T-helper 17 cell (primary cell): ENCODE results near the gene MAPK8IP1. TPM values are rescaled to one million over a fixed set of nuclear protein-coding genes. Genes with fewer than 3 reads are reported as not detected.

Experiments
- ATAC-seq: fragments of 150-1000 bp; cut with Tn5 transposase; 2 replicates; pipeline ENCODE4 v1.10.0; 2021; ENCODE audit warnings: mild to moderate bottlenecking, moderate library complexity
- DNase-seq, 3 donors: peaks; one replicate each; pipeline versions ENCODE4 v3.0.0 to v3.0.0-alpha.2; 2020 to 2021
- H3K9me3 ChIP-seq: one replicate; pipeline ENCODE4 v1.7.0; 2013; ENCODE audit warnings: low read length, mild to moderate bottlenecking; ENCODE audit not compliant: control insufficient read depth, poor library complexity, severe bottlenecking
- H3K27ac Mint-ChIP-seq: one replicate; pipeline ENCODE4 v1.8.0; 2022; ENCODE audit warnings: mild to moderate bottlenecking, moderate library complexity, mixed read lengths
- H3K27me3 Mint-ChIP-seq: one replicate; pipeline ENCODE4 v1.8.0; 2022; ENCODE audit warnings: mixed read lengths
- H3K36me3 Mint-ChIP-seq: one replicate; pipeline ENCODE4 v1.8.0; 2022; ENCODE audit warnings: low read depth, mixed read lengths
- H3K4me1 Mint-ChIP-seq: one replicate; pipeline ENCODE4 v1.8.0; 2022; ENCODE audit warnings: mild to moderate bottlenecking, mixed read lengths
- H3K4me3 Mint-ChIP-seq: one replicate; pipeline ENCODE4 v1.8.0; 2022; ENCODE audit warnings: mild to moderate bottlenecking, moderate library complexity, mixed read lengths
- total RNA-seq, 4 donors: library from RNA in 2 of 4; stranded (reverse) in 2 of 4; gene quantifications; one replicate each; pipeline ENCODE4 v1.2.3 and lab custom pipeline; 2022 to 2026

MAPK8IP1 gene
- total RNA-seq, 2 donors from 2014 or later, result 7.6 to 10.2 TPM

DNA sequence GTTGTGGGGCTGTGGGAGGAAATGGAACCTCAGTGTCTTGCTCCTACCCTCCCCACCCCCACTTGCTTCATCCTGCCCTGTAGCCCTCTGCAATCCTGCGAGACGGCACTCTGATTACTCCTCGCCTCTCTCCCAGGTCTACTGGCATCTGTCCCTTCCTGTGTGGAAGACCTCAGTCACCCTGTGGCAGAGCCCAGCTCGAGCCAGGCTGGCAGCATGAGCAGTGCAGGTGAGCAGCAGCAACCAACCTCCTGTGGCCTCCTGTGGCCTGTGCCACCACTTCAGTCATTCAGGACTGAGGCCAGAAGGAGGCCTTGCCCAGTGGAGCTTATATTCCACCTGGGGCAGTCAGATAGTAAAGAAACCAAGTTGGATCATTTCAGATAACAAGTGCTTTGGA lies 14.7 kb upstream of the MAPK8IP1 start:
- DNase-seq, result no peak
- Mint-ChIP-seq H3K27ac (peak overlapping the region; percentile 77), H3K4me1 (peaks cover 9% of the 10 kb centered on the region), H3K4me3 (no peak overlapping the region), H3K36me3 (peaks cover 24% of the 10 kb centered on the region), H3K27me3 (no peaks in the 10 kb centered on the region)
- ATAC-seq, result no peak
- H3K9me3 ChIP-seq, result no peaks in the 10 kb centered on the region

DNA sequence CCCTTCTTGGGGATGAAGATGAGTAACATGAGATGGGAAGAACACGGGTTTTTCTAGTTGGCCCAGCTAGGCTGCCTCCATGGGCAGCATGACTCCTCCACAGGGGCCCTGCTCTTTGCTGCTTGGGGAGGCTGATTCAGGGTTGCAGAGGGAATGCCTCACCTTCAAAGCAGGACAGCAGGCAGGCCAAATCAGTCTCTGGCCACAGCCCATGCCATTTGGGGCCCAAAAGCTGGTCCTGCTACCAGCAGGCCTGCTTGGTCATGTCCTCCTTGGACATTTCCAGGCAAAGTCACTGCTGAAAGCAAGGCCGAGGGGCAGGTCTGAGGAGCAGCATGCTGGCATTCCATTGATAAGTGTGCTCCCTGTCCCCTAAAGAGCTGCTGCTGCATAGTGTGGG lies 13.8 kb upstream of the MAPK8IP1 start:
- no peaks in the 10 kb centered on the region for H3K9me3 ChIP-seq
- peak overlapping the region; percentile 57 for H3K4me3 Mint-ChIP-seq
- H3K27me3 Mint-ChIP-seq, result no peaks in the 10 kb centered on the region
- H3K27ac Mint-ChIP-seq, result no peak overlapping the region
- peaks cover 19% of the 10 kb centered on the region for H3K36me3 Mint-ChIP-seq
- H3K4me1 Mint-ChIP-seq, result peaks cover 9% of the 10 kb centered on the region
- no peak for DNase-seq
- no peak for ATAC-seq

DNA sequence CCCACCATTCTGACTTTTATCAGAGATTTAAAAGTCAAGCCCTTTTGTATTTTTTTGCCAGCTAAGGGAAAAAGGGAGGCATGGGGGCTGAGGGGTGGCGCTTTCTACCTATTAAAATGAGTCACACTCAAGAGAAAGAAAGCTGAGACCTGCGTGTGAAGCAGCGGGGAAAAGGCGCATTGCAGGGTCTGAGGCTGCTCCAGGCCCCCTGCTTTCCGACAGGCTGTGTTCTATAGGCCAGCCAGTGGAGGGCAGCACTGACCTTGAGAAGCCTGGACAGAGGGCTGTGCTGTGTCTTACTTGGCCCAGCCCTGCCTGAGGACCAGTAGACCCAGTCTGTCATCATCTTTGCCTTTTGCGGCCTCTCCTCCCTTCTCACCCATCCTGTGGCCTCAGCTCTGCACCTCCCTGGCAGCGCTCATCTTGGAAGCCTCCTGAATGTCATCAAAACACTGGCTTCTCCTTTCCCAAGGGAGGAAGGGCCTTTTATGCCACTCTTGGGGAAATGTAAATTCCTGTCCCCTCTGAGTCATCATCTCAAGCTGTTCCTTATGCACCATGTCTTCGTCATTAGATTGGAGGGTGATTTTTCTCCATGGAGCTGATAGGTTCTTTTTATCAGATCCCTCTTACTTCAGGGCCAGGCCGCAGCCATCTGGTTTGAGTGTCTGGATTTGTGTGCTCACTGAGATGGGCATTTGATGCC lies 12.6 kb upstream of the MAPK8IP1 start:
- ATAC-seq (peak; percentile 68), DNase-seq (no peak)
- Mint-ChIP-seq H3K27me3 (no peaks in the 10 kb centered on the region), H3K4me1 (peaks cover 11% of the 10 kb centered on the region), H3K27ac (peak overlapping the region; percentile 43), H3K36me3 (peaks cover 23% of the 10 kb centered on the region), H3K4me3 (no peak overlapping the region)
- no peaks in the 10 kb centered on the region for H3K9me3 ChIP-seq

DNA sequence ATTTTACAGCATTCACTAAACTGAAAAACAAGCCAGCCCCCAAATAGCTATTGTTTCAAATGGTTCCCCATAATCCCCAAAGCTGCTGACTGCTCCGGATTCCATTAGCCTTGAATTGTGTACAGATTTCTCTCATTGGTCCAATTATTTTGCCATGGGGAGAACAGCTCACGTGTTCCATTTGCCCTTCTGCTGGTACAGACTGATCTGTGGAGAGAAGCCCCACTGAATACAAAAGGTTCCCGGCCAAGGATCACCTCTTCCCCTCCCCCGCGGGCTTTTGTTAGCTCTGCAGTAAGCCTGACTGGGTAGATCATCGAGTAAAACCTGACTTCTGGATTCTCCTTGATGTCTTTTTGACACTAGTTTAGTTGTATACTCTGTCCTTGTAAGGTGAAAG lies 9.1 kb upstream of the MAPK8IP1 start:
- Mint-ChIP-seq H3K4me3 (no peak overlapping the region), H3K4me1 (peaks cover 7% of the 10 kb centered on the region), H3K27ac (peak overlapping the region; percentile 62), H3K27me3 (no peaks in the 10 kb centered on the region), H3K36me3 (peaks cover 24% of the 10 kb centered on the region)
- ATAC-seq (no peak), DNase-seq (no peak)
- H3K9me3 ChIP-seq, result no peaks in the 10 kb centered on the region

- H3K4me1 Mint-ChIP-seq, result peaks cover 8% of the 10 kb centered on the region
- H3K27ac Mint-ChIP-seq, result peak overlapping the region; percentile 62
- H3K36me3 Mint-ChIP-seq, result peaks cover 25% of the 10 kb centered on the region
These were observed 8.2 kb upstream of the MAPK8IP1 start for GRCh38 chr11:45877221-45877620.

GRCh38 chr11:45877845-45878244 lies 7.6 kb upstream of the MAPK8IP1 start:
- Mint-ChIP-seq H3K27ac (no peak overlapping the region), H3K36me3 (peaks cover 28% of the 10 kb centered on the region), H3K4me1 (peaks cover 10% of the 10 kb centered on the region), H3K27me3 (no peaks in the 10 kb centered on the region), H3K4me3 (no peak overlapping the region)
- DNase-seq (no peak), ATAC-seq (no peak)
- H3K9me3 ChIP-seq, result no peaks in the 10 kb centered on the region

More at GRCh38 chr11:45877221-45877620, 8.2 kb upstream of the MAPK8IP1 start:
- no peak for DNase-seq
- Mint-ChIP-seq H3K4me3 (peak overlapping the region; percentile 33), H3K27me3 (no peaks in the 10 kb centered on the region)
- H3K9me3 ChIP-seq, result no peaks in the 10 kb centered on the region
- no peak for ATAC-seq

- Mint-ChIP-seq H3K4me1 (peaks cover 12% of the 10 kb centered on the region), H3K27me3 (no peaks in the 10 kb centered on the region), H3K27ac (peak overlapping the region; percentile 91), H3K4me3 (peak overlapping the region; percentile 47), H3K36me3 (peaks cover 23% of the 10 kb centered on the region)
- ATAC-seq (no peak), DNase-seq (no peak)
- H3K9me3 ChIP-seq, result no peaks in the 10 kb centered on the region
These were observed 5.4 kb upstream of the MAPK8IP1 start for GRCh38 chr11:45879803-45880686.

DNA sequence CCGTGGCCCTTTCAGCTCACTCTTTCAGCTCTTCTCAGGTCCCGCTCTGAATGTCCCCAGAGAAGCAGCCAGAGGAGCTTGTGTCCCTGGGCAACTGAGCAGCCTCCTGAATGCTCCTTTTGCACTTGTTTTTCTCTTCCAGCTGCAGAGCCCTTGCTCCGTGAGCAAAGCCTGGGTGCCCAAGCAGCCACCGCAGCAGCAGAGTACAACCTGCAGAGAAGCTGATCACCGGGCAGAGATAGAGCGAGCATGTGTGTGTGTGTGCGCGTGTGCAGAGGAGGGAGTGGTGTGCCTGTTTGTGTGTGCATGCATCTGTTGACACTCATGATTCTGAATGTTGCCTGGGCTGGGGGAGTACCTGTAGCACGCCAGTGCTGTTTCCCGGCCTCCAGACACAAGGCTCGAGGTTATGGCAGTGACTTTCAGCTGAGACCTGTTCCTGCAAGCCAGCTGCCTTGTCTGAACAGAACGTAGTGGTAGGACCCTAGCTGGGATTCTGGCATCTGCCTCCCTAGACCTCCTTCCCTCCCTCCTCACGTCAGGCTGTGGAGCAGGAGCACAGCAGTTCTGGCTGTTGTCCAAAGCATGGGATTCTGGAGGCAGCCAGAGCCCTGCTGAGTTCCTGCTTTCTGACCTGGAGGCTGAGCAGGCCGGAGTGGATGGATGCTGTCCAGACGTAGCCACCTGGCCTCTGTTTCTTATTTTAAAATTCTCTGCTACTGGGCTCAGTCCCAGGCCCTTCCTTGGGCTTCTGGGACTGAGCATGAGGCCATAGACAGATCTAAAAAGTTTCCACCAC lies 4.5 kb upstream of the MAPK8IP1 start:
- ATAC-seq, result no peak
- peak overlapping the region; percentile 91 for H3K27ac Mint-ChIP-seq
- peaks cover 9% of the 10 kb centered on the region for H3K4me1 Mint-ChIP-seq
- no peak overlapping the region for H3K4me3 Mint-ChIP-seq
- no peaks in the 10 kb centered on the region for H3K9me3 ChIP-seq
- DNase-seq, result no peak
- peaks cover 19% of the 10 kb centered on the region for H3K36me3 Mint-ChIP-seq
- H3K27me3 Mint-ChIP-seq, result no peaks in the 10 kb centered on the region

DNA sequence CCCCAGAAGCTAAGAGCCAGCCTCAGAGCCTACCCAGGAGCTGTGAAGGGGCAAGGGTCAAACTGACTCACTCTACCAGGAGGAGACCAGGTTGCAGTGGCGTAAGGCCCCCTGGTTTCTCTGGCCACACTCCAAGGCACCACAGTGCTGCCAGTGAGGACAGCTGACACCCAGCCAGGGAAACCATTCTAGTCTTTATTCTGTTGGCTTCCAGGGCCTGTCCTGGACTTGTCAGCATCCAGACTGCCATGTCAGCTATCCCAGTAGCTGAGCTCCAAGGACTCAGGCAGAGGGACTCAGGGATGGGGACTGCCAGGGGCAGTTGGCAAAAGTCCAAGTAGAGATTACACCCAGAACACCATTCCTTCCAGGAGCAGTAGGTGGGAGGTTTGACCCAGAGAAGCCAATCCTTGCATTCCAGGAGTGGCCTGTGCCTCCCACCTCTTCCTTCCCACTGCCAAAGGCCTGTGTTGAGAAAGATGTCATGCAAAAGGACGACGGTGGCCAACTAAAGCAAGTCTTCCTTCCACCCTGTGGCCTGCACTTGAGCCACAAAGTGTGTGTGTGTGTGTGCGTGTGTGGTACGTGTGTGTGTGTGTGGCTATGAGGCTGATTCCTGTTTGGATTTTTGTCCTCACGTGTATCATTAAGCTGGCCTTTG lies 3.6 kb upstream of the MAPK8IP1 start:
- H3K4me3 Mint-ChIP-seq, result peak overlapping the region; percentile 58
- DNase-seq (no peak), ATAC-seq (no peak)
- H3K9me3 ChIP-seq, result no peaks in the 10 kb centered on the region
- peak overlapping the region; percentile 79 for H3K27ac Mint-ChIP-seq
- no peaks in the 10 kb centered on the region for H3K27me3 Mint-ChIP-seq
- H3K36me3 Mint-ChIP-seq, result peaks cover 16% of the 10 kb centered on the region
- H3K4me1 Mint-ChIP-seq, result peaks cover 9% of the 10 kb centered on the region

DNA sequence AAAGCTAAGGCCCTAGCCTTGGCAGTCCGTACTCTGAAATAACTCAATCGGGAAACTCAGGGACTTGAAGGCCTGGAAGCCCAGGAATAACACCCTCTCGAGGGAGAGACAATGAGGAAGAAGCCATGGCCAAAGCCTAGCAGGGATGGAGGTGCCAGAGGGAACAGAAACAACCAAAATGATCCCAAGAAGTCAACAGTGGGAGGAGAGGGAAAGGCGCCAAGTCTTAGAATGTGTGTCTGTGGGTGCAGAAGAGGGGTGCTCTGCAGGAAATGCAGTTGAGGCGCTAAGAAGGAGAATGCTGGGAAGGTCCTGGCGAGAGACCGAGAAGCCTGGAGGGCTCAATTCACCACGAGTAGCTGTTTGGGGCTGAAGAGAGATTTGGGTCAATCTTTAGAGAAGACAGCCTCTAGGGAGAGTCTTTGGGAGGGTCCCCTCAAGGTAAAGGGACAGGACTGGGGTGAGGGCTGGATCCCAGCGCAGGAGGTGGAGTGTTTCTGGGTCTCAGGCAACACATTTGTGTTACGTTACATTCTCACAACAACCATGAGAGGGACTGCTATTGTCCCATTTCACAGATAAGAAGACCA lies 760 bp upstream of the MAPK8IP1 start:
- H3K36me3 Mint-ChIP-seq, result peaks cover 12% of the 10 kb centered on the region
- H3K27me3 Mint-ChIP-seq, result no peaks in the 10 kb centered on the region
- H3K27ac Mint-ChIP-seq, result peak overlapping the region; percentile 78
- DNase-seq (no peak), ATAC-seq (no peak)
- peaks cover 11% of the 10 kb centered on the region for H3K4me1 Mint-ChIP-seq
- H3K4me3 Mint-ChIP-seq, result peak overlapping the region; percentile 63
- H3K9me3 ChIP-seq, result no peaks in the 10 kb centered on the region

- no peaks in the 10 kb centered on the region for H3K9me3 ChIP-seq
- no peak for DNase-seq
- H3K27me3 Mint-ChIP-seq, result no peaks in the 10 kb centered on the region
- peak overlapping the region; percentile 65 for H3K4me3 Mint-ChIP-seq
- H3K27ac Mint-ChIP-seq, result peak overlapping the region; percentile 47
- H3K36me3 Mint-ChIP-seq, result peaks cover 4% of the 10 kb centered on the region
- H3K4me1 Mint-ChIP-seq, result peaks cover 11% of the 10 kb centered on the region
- ATAC-seq, result no peak
These were observed 670 bp downstream of the MAPK8IP1 start for GRCh38 chr11:45885921-45886721.
